ENCODE results near the gene ZNRF3.

Gene ZNRF3

GRCh38 chr22:28927630-28928029 lies 44.3 kb downstream of the ZNRF3 start:
- no peak overlapping the region for H3K4me2 ChIP-seq (ENCODE audit: low read length)
- no peak overlapping the region for H2BK120ac ChIP-seq (ENCODE audit: insufficient read depth, low read length, poor library complexity)
- H4K8ac ChIP-seq (ENCODE audit: low read depth, low read length): no peak overlapping the region
- H3K27me3 ChIP-seq (ENCODE audit: insufficient read depth, low read length): no peaks in the 10 kb centered on the region
- no peak overlapping the region for H2BK12ac ChIP-seq (ENCODE audit: low read length)
- no peak overlapping the region for H3K27ac ChIP-seq (ENCODE audit: low read depth, low read length)
- H4K91ac ChIP-seq (ENCODE audit: low read depth, low read length): no peak overlapping the region
- no peak overlapping the region for H3K4me3 ChIP-seq (ENCODE audit: low read depth, low read length)
- H3K23ac ChIP-seq (ENCODE audit: low read length): no peak overlapping the region
- H2AFZ ChIP-seq (ENCODE audit: insufficient read depth, low read length, poor library complexity): no peak overlapping the region
- no peak for DNase-seq
- H3K14ac ChIP-seq (ENCODE audit: low read length): no peak overlapping the region
- peaks cover 0 to 14% of the 10 kb centered on the region in 2 experiments for H3K4me1 ChIP-seq (ENCODE audit: control insufficient read depth in 1 of 2, insufficient read depth in 2 of 2, low read length in 2 of 2)
- H4K12ac ChIP-seq (ENCODE audit: low read depth, low read length): no peak overlapping the region
- no peak overlapping the region for H2AK5ac ChIP-seq (ENCODE audit: low read length)
- peaks cover 2% of the 10 kb centered on the region for H3K79me1 ChIP-seq (ENCODE audit: low read length)
- no peak overlapping the region for H3K18ac ChIP-seq (ENCODE audit: low read length)
- no CpG with 5 or more reads among the region's 2 CpGs for WGBS (ENCODE audit: extremely low coverage, insufficient coverage, insufficient read length)
- H3K4ac ChIP-seq (ENCODE audit: low read depth, low read length): no peak overlapping the region
- H3K9ac ChIP-seq (ENCODE audit: low read length): no peak overlapping the region
- peaks cover 5% of the 10 kb centered on the region for H3K79me2 ChIP-seq (ENCODE audit: control insufficient read depth, insufficient read depth, low read length, poor library complexity)
- no peaks in the 10 kb centered on the region for H3K36me3 ChIP-seq (ENCODE audit: control insufficient read depth in 1 of 2, insufficient read depth in 2 of 2, low read length in 2 of 2)
- H3K9me3 ChIP-seq (ENCODE audit: insufficient read depth, low read depth, low read length): no peaks in the 10 kb centered on the region
- H2BK5ac ChIP-seq (ENCODE audit: low read depth, low read length, poor library complexity): no peak overlapping the region

GRCh38 chr22:28929197-28929596 lies 45.8 kb downstream of the ZNRF3 start:
- Histone ChIP-seq H3K27ac (ENCODE audit: low read depth, low read length) (no peak overlapping the region), H3K36me3 (ENCODE audit: control insufficient read depth in 1 of 2, insufficient read depth in 2 of 2, low read length in 2 of 2) (no peaks in the 10 kb centered on the region), H4K8ac (ENCODE audit: low read depth, low read length) (no peak overlapping the region), H3K27me3 (ENCODE audit: insufficient read depth, low read length) (no peaks in the 10 kb centered on the region), H3K23ac (ENCODE audit: low read length) (no peak overlapping the region), H2BK120ac (ENCODE audit: insufficient read depth, low read length, poor library complexity) (no peak overlapping the region), H2BK12ac (ENCODE audit: low read length) (no peak overlapping the region), H3K4me2 (ENCODE audit: low read length) (no peak overlapping the region), H4K91ac (ENCODE audit: low read depth, low read length) (no peak overlapping the region), H2AFZ (ENCODE audit: insufficient read depth, low read length, poor library complexity) (no peak overlapping the region), H3K9me3 (ENCODE audit: insufficient read depth, low read depth, low read length) (no peaks in the 10 kb centered on the region), H3K9ac (ENCODE audit: low read length) (no peak overlapping the region), H2BK5ac (ENCODE audit: low read depth, low read length, poor library complexity) (no peak overlapping the region), H3K4me1 (ENCODE audit: control insufficient read depth in 1 of 2, insufficient read depth in 2 of 2, low read length in 2 of 2) (peaks cover 0 to 12% of the 10 kb centered on the region in 2 experiments), H3K4ac (ENCODE audit: low read depth, low read length) (no peak overlapping the region), H2AK5ac (ENCODE audit: low read length) (no peak overlapping the region), H3K18ac (ENCODE audit: low read length) (no peak overlapping the region), H3K79me2 (ENCODE audit: control insufficient read depth, insufficient read depth, low read length, poor library complexity) (peaks cover 4% of the 10 kb centered on the region), H3K14ac (ENCODE audit: low read length) (no peak overlapping the region), H3K4me3 (ENCODE audit: low read depth, low read length) (no peak overlapping the region), H3K79me1 (ENCODE audit: low read length) (peaks cover 2% of the 10 kb centered on the region), H4K12ac (ENCODE audit: low read depth, low read length) (no peak overlapping the region)
- DNase-seq: no peak
- whole genome bisulfite sequencing (ENCODE audit: extremely low coverage, insufficient coverage, insufficient read length): no CpG with 5 or more reads among the region's 5 CpGs

GRCh38 chr22:28930357-28931007 lies 47.1 kb downstream of the ZNRF3 start:
- H3K27ac ChIP-seq (ENCODE audit: low read depth, low read length): no peak overlapping the region
- H2BK5ac ChIP-seq (ENCODE audit: low read depth, low read length, poor library complexity): no peak overlapping the region
- no peak overlapping the region for H3K18ac ChIP-seq (ENCODE audit: low read length)
- no peak overlapping the region for H3K14ac ChIP-seq (ENCODE audit: low read length)
- H3K4me1 ChIP-seq (ENCODE audit: control insufficient read depth in 1 of 2, insufficient read depth in 2 of 2, low read length in 2 of 2): peaks cover 0 to 12% of the 10 kb centered on the region in 2 experiments
- H4K91ac ChIP-seq (ENCODE audit: low read depth, low read length): no peak overlapping the region
- no peak overlapping the region for H4K8ac ChIP-seq (ENCODE audit: low read depth, low read length)
- no peaks in the 10 kb centered on the region for H3K9me3 ChIP-seq (ENCODE audit: insufficient read depth, low read depth, low read length)
- peak; percentile 46 to 77 for DNase-seq
- no CpG with 5 or more reads among the region's 4 CpGs for WGBS (ENCODE audit: extremely low coverage, insufficient coverage, insufficient read length)
- H4K12ac ChIP-seq (ENCODE audit: low read depth, low read length): no peak overlapping the region
- no peaks in the 10 kb centered on the region for H3K27me3 ChIP-seq (ENCODE audit: insufficient read depth, low read length)
- H3K4me2 ChIP-seq (ENCODE audit: low read length): no peak overlapping the region
- H3K4me3 ChIP-seq (ENCODE audit: low read depth, low read length): no peak overlapping the region
- H2BK12ac ChIP-seq (ENCODE audit: low read length): no peak overlapping the region
- H2AFZ ChIP-seq (ENCODE audit: insufficient read depth, low read length, poor library complexity): no peak overlapping the region
- no peak overlapping the region for H3K4ac ChIP-seq (ENCODE audit: low read depth, low read length)
- H3K79me2 ChIP-seq (ENCODE audit: control insufficient read depth, insufficient read depth, low read length, poor library complexity): no peaks in the 10 kb centered on the region
- H2BK120ac ChIP-seq (ENCODE audit: insufficient read depth, low read length, poor library complexity): no peak overlapping the region
- no peaks in the 10 kb centered on the region for H3K79me1 ChIP-seq (ENCODE audit: low read length)
- no peaks in the 10 kb centered on the region for H3K36me3 ChIP-seq (ENCODE audit: control insufficient read depth in 1 of 2, insufficient read depth in 2 of 2, low read length in 2 of 2)
- no peak overlapping the region for H3K23ac ChIP-seq (ENCODE audit: low read length)
- no peak overlapping the region for H3K9ac ChIP-seq (ENCODE audit: low read length)
- no peak overlapping the region for H2AK5ac ChIP-seq (ENCODE audit: low read length)

- no peak overlapping the region for H3K4ac ChIP-seq (ENCODE audit: low read depth, low read length)
- H3K79me2 ChIP-seq (ENCODE audit: control insufficient read depth, insufficient read depth, low read length, poor library complexity): no peaks in the 10 kb centered on the region
- WGBS (ENCODE audit: extremely low coverage, insufficient coverage, insufficient read length): no CpG with 5 or more reads among the region's 5 CpGs
- H4K12ac ChIP-seq (ENCODE audit: low read depth, low read length): no peak overlapping the region
- no peak overlapping the region for H3K9ac ChIP-seq (ENCODE audit: low read length)
- H2BK5ac ChIP-seq (ENCODE audit: low read depth, low read length, poor library complexity): no peak overlapping the region
- no peak overlapping the region for H3K18ac ChIP-seq (ENCODE audit: low read length)
- no peaks in the 10 kb centered on the region for H3K27me3 ChIP-seq (ENCODE audit: insufficient read depth, low read length)
- no peak overlapping the region for H4K8ac ChIP-seq (ENCODE audit: low read depth, low read length)
- no peak overlapping the region for H2AK5ac ChIP-seq (ENCODE audit: low read length)
- H3K23ac ChIP-seq (ENCODE audit: low read length): no peak overlapping the region
- H3K27ac ChIP-seq (ENCODE audit: low read depth, low read length): no peak overlapping the region
- no peak for DNase-seq
- peaks cover 0 to 12% of the 10 kb centered on the region in 2 experiments for H3K4me1 ChIP-seq (ENCODE audit: control insufficient read depth in 1 of 2, insufficient read depth in 2 of 2, low read length in 2 of 2)
- H2AFZ ChIP-seq (ENCODE audit: insufficient read depth, low read length, poor library complexity): no peak overlapping the region
- H3K4me2 ChIP-seq (ENCODE audit: low read length): no peak overlapping the region
- H2BK12ac ChIP-seq (ENCODE audit: low read length): no peak overlapping the region
- no peaks in the 10 kb centered on the region for H3K36me3 ChIP-seq (ENCODE audit: control insufficient read depth in 1 of 2, insufficient read depth in 2 of 2, low read length in 2 of 2)
- no peak overlapping the region for H2BK120ac ChIP-seq (ENCODE audit: insufficient read depth, low read length, poor library complexity)
- no peaks in the 10 kb centered on the region for H3K9me3 ChIP-seq (ENCODE audit: insufficient read depth, low read depth, low read length)
- H3K79me1 ChIP-seq (ENCODE audit: low read length): no peaks in the 10 kb centered on the region
- H4K91ac ChIP-seq (ENCODE audit: low read depth, low read length): no peak overlapping the region
- H3K4me3 ChIP-seq (ENCODE audit: low read depth, low read length): no peak overlapping the region
- H3K14ac ChIP-seq (ENCODE audit: low read length): no peak overlapping the region
Measured at GRCh38 chr22:28931844-28932567, 48.6 kb downstream of the ZNRF3 start.
